HL-60 (cell line): ENCODE data around the gene KIF26B.

Experiments used
- DNase-seq, 2 experiments: peaks; one replicate each; pipeline ENCODE4 v3.0.0-alpha.2; 2010 to 2020; ENCODE audit warnings: low read depth in 1 of 2, low spot score in 1 of 2
- H3K27ac ChIP-seq: fragments of 250-450 bp; sonication (Bioruptor Pico); replicated peaks from 2 replicates; pipeline ENCODE4 v1.5.1; 2020; ENCODE audit warnings: mild to moderate bottlenecking, moderate library complexity
- H3K27me3 ChIP-seq: fragments of 250-450 bp; sonication (Bioruptor Pico); 2 replicates; pipeline ENCODE4 v1.5.1; 2021; ENCODE audit warnings: mild to moderate bottlenecking, moderate library complexity; ENCODE audit not compliant: insufficient read depth, poor library complexity, severe bottlenecking
- H3K4me3 ChIP-seq: replicated peaks from 2 replicates; pipeline ENCODE4 v1.5.1; 2011; ENCODE audit warnings: mild to moderate bottlenecking, control low read depth, low read length; ENCODE audit not compliant: insufficient read depth
- CTCF ChIP-seq: IDR thresholded peaks from one replicate; pipeline ENCODE4 v1.5.1; 2011; ENCODE audit warnings: low read length, control low read depth, inconsistent platforms; ENCODE audit not compliant: insufficient read depth
- GABPA ChIP-seq: IDR thresholded peaks from 2 replicates; pipeline ENCODE4 v1.6.1; 2012; ENCODE audit warnings: low read depth
- POLR2AphosphoS5 ChIP-seq: IDR thresholded peaks from 2 replicates; pipeline ENCODE4 v1.6.1; 2012; ENCODE audit warnings: low read depth
- REST ChIP-seq: IDR thresholded peaks from 2 replicates; pipeline ENCODE4 v1.6.1; 2012; ENCODE audit warnings: low read depth; ENCODE audit not compliant: insufficient replicate concordance
- SPI1 ChIP-seq: IDR thresholded peaks from 2 replicates; pipeline ENCODE4 v1.6.1; 2012; ENCODE audit warnings: low read depth, mild to moderate bottlenecking, borderline replicate concordance
- long read RNA-seq: library from polyadenylated mRNA; unstranded; transcript quantifications from one replicate; pipeline ENCODE4 v2.0.0, GENCODE V29; 2020

The KIF26B gene
- long read RNA-seq, partial matches to known transcripts, result 0 of 2 reads
- long read RNA-seq, other reads (novel, unspliced or antisense), result 2 of 2 reads

DNA sequence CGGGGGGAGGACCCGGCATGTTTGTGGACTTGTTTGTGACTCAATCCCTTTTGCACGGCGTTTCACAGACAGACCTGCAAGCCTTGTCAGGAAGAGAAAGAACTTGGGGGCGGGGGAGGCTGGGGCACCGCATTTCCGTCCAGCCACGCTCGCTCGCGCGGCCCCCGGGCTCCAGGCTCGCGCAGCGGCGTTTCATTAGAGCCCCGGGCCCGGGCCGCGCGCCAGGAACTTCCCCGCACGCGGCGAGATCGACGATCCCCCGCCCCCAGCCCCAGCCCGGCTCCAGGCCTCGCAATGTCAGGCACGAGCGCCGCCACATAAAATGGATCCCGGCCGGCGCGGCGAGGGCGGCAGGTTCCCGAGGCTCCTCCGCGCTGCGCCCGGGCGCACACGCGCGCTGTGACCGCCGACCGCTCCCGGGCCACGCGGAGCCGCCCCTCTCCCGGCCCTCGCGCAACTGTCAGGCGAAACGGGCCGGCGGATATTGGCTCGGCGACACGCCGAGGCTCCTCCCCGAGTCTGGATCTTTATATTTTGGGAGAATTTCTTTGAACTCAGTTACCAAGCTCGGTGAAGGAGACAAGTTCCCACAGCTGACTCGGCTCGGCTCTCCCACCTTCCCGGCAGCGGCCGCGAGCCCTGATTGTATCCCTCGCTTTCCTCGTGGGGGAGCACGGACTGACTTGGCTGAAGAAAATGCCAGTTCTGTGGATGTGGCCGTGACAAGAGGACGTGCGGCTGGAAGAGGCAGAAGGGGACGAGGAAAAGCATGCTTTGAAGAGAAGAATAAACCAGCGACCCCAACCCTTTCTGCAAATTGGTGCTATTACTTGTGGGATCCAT is at the start of gene KIF26B:
Gene KIF26B (plus strand): TSS at position 557 of the 843 bp plus-strand sequence. CDS start 440 bp downstream, outside the sequence.
- Histone ChIP-seq H3K4me3 (peak within 1 kb of the TSS; percentile 60), H3K27me3 (peaks cover 9% of the 10 kb centered on the region), H3K27ac (no peak within 1 kb of the TSS)
- DNase-seq, result peak in 1 of 2 experiments; percentile 48
- TF ChIP-seq POLR2AphosphoS5 (no peak), CTCF (no peak), GABPA (no peak), SPI1 (no peak)

GRCh38 chr1:245105042-245105441 is 49.7 kb upstream of the KIF26B start:
- TF ChIP-seq REST (no peak), SPI1 (no peak)
- no peak for DNase-seq

DNA sequence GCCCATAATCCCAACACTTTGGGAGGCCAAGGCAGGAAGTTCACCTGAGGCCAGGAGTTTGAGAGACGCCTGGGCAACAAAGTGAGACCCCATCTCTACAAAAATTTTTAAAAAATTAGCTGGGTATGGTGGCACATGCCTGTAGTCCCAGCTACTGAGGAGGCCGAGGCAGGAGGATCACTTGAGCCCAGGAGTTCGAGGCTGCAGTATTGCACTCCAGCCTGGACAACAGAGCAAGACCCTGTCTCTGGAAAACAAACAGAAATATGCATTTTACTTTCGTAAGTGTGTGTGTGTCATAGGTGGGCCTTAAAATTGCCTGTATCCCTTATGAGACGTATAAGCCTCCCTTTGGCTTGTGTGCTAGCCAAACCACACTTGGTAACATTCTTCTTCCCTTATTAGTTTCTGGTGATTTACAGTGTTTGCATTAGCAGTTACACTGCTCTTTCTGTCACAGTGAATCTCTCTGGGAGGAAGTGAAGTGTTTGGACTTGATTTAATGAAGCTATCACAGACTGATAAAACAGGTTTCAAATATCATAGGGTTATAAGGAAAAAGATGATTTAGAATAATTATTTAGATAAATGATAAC is 48.9 kb upstream of the KIF26B start:
- Histone ChIP-seq H3K4me3 (no peak overlapping the region), H3K27me3 (no peaks in the 10 kb centered on the region), H3K27ac (no peak overlapping the region)
- TF ChIP-seq POLR2AphosphoS5, result no peak
- TF ChIP-seq REST, result no peak
- DNase-seq, result no peak

More at GRCh38 chr1:245105042-245105441, 49.7 kb upstream of the KIF26B start:
- no peaks in the 10 kb centered on the region for H3K27me3 ChIP-seq
- no peak overlapping the region for H3K4me3 ChIP-seq
- no peak overlapping the region for H3K27ac ChIP-seq

DNA sequence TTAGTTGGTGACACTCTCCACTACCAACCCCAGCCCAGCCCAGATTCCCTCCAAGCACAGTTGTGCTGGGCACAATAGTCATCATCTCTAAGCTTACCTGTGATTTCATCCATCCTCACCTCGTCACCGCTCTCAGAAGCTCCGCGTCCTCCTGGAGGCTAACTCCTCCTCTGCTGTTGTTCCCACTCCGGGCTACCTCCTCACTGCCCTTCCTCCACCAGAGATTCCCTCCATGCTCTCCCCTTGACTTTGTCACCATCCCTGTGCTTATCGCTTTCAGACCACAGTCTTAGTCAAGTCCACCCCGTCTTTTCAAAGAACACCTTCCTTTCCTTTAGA is 47.0 kb upstream of the KIF26B start:
- H3K27ac ChIP-seq, result no peak overlapping the region
- H3K27me3 ChIP-seq, result no peaks in the 10 kb centered on the region
- H3K4me3 ChIP-seq, result no peak overlapping the region
- DNase-seq, result no peak
- no peak for TF ChIP-seq SPI1
- TF ChIP-seq GABPA, result no peak
- no peak for TF ChIP-seq POLR2AphosphoS5

- H3K4me3 ChIP-seq, result no peak overlapping the region
- TF ChIP-seq REST (no peak), SPI1 (no peak), CTCF (no peak), GABPA (no peak), POLR2AphosphoS5 (no peak)
- DNase-seq, result no peak
- H3K27me3 ChIP-seq, result no peaks in the 10 kb centered on the region
- no peak overlapping the region for H3K27ac ChIP-seq
Measured at GRCh38 chr1:245108246-245108645, 46.5 kb upstream of the KIF26B start.
